Measurements from ENCODE around the gene CTTN.

CTTN gene

GRCh38 chr11:70455354-70455753, 57.0 kb downstream of the CTTN start:
- no peak for DNase-seq (ENCODE audit: low spot score)

GRCh38 chr11:70456921-70457532, 58.7 kb downstream of the CTTN start:
- no peak for DNase-seq (ENCODE audit: low spot score)

GRCh38 chr11:70458736-70459135, 60.4 kb downstream of the CTTN start:
- no peak for DNase-seq (ENCODE audit: low spot score)

- DNase-seq (ENCODE audit: low spot score) = no peak
Measured at GRCh38 chr11:70460111-70460510, 61.8 kb downstream of the CTTN start.

- no peak for DNase-seq (ENCODE audit: low spot score)
Measured at GRCh38 chr11:70460964-70461363, 62.6 kb downstream of the CTTN start.

GRCh38 chr11:70462818-70463477, 64.6 kb downstream of the CTTN start:
- no peak for DNase-seq (ENCODE audit: low spot score)

- DNase-seq (ENCODE audit: low spot score) = no peak
Measured at GRCh38 chr11:70463478-70464255, 65.3 kb downstream of the CTTN start.

- DNase-seq (ENCODE audit: low spot score) = no peak
Measured at GRCh38 chr11:70464509-70465361, 66.4 kb downstream of the CTTN start.

- DNase-seq (ENCODE audit: low spot score) = no peak
Measured at GRCh38 chr11:70466154-70466553, 67.8 kb downstream of the CTTN start.

GRCh38 chr11:70466596-70466995, 68.3 kb downstream of the CTTN start:
- DNase-seq (ENCODE audit: low spot score) = no peak

- DNase-seq (ENCODE audit: low spot score) = peak; percentile 64
Measured at GRCh38 chr11:70467201-70468085, 69.1 kb downstream of the CTTN start.

GRCh38 chr11:70468256-70469195, 70.2 kb downstream of the CTTN start:
- no peak for DNase-seq (ENCODE audit: low spot score)

- DNase-seq (ENCODE audit: low spot score) = no peak
Measured at GRCh38 chr11:70470127-70470526, 71.8 kb downstream of the CTTN start.

- DNase-seq (ENCODE audit: low spot score) = peak; percentile 44
Measured at GRCh38 chr11:70471254-70471653, 72.9 kb downstream of the CTTN start.

GRCh38 chr11:70472240-70472639, 73.9 kb downstream of the CTTN start:
- no peak for DNase-seq (ENCODE audit: low spot score)

- DNase-seq (ENCODE audit: low spot score) = no peak
Measured at GRCh38 chr11:70473186-70473872, 75.0 kb downstream of the CTTN start.

- DNase-seq (ENCODE audit: low spot score) = no peak
Measured at GRCh38 chr11:70473873-70474690, 75.8 kb downstream of the CTTN start.

- no peak for DNase-seq (ENCODE audit: low spot score)
Measured at GRCh38 chr11:70474710-70475109, 76.4 kb downstream of the CTTN start.

- DNase-seq (ENCODE audit: low spot score) = no peak
Measured at GRCh38 chr11:70476669-70477068, 78.3 kb downstream of the CTTN start.
